Activated CD4-positive, alpha-beta T cell treated with anti-CD3 and anti-CD28 coated beads, Interleukin-2, amount 50 U/mL, for 48 hours (primary cell): ENCODE measurements around the gene ACSL4.
"Not testable (repeated sequence)": the region's sequence is repeated elsewhere in the genome, so short reads cannot be mapped to it uniquely, and the experiment has no call there.

Source experiments
- DNase-seq, 2 experiments: peaks; one replicate each; pipeline ENCODE4 v3.0.0-alpha.2; 2020

ACSL4 gene

GRCh38 chrX:109658391-109658790 lies 74.7 kb downstream of the ACSL4 start:
- no peak for DNase-seq

DNA sequence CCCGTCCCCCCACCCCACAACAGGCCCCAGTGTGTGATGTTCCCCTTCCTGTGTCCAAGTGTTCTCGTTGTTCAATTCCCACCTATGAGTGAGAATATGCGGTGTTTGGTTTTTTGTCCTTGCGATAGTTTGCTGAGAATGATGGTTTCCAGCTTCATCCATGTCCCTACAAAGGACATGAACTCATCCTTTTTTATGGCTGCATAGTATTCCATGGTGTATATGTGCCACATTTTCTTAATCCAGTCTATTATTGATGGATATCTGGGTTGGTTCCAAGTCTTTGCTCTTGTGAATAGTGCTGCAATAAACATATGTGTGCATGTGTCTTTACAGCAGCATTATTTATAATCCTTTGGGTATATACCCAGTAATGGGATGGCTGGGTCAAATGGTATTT lies 75.7 kb downstream of the ACSL4 start:
- DNase-seq, result not testable (repeated sequence)

DNA sequence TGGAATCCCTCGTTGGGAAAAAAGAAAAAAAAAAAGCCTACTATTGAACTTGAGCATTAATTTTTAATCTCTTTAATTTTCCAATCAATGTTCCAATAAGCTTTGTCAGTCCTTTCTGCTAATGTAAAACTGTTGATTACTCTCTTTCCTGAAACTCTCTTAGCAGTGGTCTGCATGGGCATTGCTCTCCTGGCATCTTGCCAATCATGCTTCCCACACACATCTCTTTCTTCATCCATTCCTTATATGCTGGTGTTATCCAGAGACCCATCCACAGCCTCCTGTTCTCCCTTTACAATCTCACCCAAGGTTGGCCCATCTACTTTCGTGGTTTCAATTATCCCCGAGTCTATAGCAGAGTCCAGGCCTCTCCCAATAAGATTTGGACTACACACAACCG lies 76.3 kb downstream of the ACSL4 start:
- no peak for DNase-seq

DNA sequence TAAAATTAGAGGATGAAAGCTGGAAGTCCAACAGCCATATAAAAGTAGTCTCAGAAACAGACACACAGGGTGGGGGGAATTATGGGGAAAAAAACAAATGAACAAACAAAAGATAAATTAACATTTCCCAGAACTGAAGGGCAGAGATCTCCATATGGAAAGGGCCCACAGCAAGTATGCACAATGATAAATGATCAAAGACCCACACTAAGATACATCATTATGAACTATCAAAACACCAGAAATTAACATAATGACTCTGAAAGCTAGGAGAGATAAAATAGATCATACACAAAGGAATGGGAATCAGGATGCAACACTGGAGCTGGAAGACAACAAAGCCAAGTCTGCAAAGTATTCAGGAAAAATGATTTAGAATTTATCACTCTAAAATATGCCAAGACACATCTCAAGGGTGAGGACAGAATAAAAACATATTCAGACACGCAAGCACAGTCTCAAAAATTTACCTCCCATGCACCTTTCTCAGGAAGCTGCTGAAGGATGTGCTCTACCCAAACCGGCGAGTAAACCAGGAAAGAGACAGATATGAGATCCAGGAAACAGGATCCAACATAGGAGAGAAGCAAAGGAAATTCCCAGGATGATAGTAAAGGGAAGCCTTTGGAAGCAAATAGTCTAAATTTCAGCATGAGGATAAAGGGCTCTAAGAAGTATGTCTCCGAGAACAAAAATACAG lies 77.4 kb downstream of the ACSL4 start:
- no peak for DNase-seq

- DNase-seq, result no peak
Observed at GRCh38 chrX:109654516-109655109, 78.4 kb downstream of the ACSL4 start.

DNA sequence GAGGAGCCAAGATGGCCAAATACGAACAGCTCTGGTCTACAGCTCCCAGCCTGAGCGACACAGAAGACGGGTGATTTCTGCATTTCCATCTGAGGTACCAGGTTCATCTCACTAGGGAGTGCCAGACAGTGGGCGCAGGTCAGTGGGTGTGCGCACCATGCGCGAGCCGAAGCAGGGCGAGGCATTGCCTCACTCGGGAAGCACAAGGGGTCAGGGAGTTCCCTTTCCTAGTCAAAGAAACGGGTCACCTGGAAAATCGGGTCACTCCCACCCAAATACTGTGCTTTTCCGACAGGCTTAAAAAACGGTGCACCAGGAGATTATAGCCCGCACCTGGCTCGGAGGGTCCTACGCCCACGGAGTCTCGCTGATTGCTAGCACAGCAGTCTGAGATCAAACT lies 88.4 kb downstream of the ACSL4 start:
- DNase-seq, result not testable (repeated sequence)

- no peak for DNase-seq
Observed at GRCh38 chrX:109643687-109644086, 89.4 kb downstream of the ACSL4 start.

DNA sequence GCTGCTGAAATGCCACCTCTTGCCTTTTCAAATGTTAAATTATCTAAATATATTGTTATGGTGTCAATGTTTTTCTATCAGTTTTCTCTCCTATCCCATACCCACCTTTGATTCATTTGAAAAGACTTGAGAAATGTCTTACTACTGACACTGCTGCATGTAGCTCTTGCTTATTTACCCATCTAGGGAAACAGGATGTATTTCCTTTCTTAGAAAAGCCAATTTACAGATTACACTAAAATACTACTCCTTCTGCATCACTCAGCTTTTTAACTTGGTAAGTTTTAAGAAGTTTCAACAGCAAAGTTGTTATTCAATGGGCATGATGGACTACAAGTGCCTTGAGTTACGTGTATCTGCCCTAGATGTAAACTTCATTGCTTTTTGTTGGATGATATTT lies 94.9 kb downstream of the ACSL4 start:
- no peak for DNase-seq

GRCh38 chrX:109637477-109637876 lies 95.6 kb downstream of the ACSL4 start:
- DNase-seq, result not testable (repeated sequence)

GRCh38 chrX:109635146-109635545 lies 97.9 kb downstream of the ACSL4 start:
- no peak for DNase-seq

- DNase-seq, result no peak
Observed at GRCh38 chrX:109632906-109633504, 100.1 kb downstream of the ACSL4 start.

DNA sequence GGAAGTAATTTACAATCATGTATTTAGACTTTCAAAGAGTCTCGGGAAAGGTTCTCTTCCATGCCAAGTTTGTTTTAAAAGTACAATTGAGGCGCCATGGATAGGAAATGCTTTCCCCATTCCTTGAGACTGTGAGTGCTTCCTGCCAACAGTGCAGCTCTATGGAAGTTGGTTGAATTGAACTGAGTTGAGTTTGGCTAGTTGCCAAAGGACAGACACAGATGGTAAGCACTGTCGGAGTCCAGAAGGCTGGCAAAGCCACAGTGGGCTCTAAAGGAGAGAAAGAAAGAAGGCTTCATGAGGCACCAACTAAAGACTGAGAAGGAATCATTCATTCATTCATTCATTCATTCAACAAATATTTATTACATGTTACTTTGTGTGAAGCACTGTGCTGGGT lies 103.7 kb downstream of the ACSL4 start:
- no peak for DNase-seq

DNA sequence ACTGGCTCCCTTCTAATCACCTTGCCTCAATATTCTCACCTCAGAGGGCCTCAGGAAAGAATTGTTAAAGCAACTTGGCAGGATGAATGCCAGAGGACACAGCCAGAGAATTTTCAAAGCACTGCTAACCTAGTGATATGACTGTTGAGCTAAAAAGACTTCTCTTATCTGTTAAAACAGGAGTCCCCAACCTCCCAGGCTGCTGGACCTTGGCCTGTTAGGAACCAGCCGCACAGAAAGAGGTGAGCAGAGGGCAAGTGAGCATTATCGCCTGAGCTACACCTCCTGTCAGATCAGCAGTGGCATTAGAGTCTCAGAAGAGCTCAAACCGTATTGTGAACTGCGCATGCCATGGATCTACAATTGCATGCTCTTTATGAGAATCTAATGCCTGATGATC lies 106.4 kb downstream of the ACSL4 start:
- DNase-seq, result no peak

DNA sequence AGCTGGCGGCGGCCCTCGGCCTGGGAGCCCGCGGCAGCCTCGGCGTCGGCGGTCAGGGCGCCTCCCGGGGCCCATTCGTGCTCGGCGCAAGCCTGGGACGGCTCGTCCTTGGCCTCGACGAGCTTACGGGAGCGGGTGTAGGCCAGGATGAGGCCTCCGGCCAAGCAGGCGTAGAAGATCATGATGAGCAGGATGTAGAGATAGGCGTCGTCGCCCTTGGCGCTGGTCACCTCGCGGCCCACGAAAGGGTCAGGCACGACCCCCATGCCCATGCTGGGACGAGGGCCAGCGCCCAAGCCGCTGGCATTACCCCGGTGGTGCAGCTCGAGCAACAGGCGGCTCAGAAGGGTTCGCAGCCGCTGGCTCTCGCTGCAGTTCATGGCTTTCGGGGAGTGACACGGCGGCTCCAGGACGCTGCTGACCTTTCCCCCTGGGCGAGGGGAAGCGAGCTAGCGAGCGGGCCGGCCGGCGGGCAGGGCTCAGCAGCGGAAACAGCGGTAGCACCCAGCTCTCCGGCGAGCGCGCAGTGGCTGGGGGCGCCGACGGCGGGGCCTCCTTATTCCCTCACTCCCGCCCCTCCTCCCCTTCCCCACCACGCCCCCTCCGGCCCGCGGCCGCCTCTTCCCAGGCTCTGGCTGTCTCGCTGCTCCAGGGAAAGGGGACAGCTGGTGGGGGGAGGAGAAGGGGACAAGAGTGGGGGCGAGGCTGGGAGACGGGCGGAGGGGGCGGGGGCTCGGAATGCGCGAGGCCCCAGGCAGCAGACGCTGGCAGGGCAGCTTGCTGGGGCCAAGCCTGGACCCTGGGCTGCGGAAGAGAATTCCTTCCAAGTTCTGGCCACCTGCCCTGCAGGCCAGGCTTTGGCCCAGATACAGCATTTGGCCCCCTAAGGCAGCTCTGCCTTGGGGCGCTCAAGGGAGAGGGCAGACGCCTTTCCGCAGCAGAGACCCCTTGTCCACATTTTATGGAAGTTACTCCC lies 108.1 kb downstream of the ACSL4 start, which contains the start of gene KCNE5:
KCNE5 (minus strand) TSS at position 532 of the 976 bp plus-strand sequence; CDS start at position 380, 152 bp downstream.
- no peak for DNase-seq

DNA sequence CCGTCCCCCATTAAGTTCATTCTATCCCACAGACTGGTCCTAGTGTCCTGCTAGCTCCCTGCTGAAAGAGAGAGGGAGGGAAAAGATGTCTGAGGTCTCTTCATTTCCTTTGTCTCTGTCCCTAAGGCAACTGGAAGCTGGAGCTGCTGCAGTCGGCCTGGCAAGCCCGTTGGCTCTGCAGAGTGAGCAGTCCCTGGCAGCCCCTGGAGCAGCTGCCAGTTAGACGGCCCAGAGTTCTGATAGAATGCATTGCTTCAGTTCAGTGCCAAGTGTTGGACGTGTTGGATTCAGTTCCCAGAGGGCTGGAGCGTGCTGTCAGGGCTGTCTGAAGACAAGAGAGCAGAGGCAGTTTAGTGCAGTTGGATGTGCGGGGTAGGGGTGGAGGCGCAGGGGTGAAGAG lies 109.1 kb downstream of the ACSL4 start:
- no peak for DNase-seq

- no peak for DNase-seq
Observed at GRCh38 chrX:109622270-109622669, 110.8 kb downstream of the ACSL4 start.

GRCh38 chrX:109619771-109620170 lies 113.3 kb downstream of the ACSL4 start:
- DNase-seq, result no peak

- no peak for DNase-seq
Observed at GRCh38 chrX:109614951-109615350, 118.1 kb downstream of the ACSL4 start.

GRCh38 chrX:109601486-109601885 lies 131.6 kb downstream of the ACSL4 start:
- DNase-seq, result no peak

- no peak for DNase-seq
Observed at GRCh38 chrX:109600237-109600651, 132.8 kb downstream of the ACSL4 start.

DNA sequence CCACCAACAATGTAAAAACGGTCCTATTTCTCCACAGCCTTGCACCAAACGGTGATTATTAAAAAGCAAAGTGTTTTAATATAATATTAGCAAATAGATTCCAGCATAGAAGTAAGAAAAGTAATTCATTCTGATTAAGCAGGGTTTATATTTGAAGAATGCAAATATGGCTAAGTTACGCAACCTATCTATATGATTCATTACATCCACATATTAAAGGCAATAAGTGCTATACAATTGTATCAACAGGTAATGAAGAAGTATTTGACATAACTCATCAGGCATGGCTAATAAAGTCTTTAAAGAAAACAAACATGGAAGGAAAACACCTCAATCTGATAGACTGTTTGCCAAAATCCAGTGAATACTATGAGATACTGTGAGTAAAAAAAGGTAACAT lies 137.0 kb downstream of the ACSL4 start:
- DNase-seq, result no peak
